GM13977 (cell line): ENCODE data around the gene THAP9.
"Not testable (repeated sequence)": the region's sequence is repeated elsewhere in the genome, so short reads cannot be mapped to it uniquely, and the experiment has no call there.

Experiments used
- DNase-seq: peaks from one replicate; pipeline ENCODE4 v3.0.0; 2012; ENCODE audit warnings: low spot score
- in situ Hi-C: fragments of 300-500 bp; cut with MboI; formaldehyde crosslinking; loops from one replicate; pipeline ENCODE4 v1.12.0; 2022; ENCODE audit warnings: low sequenced_read_pairs, low pct_unique_long_range_greater_than_20kb, mixed read lengths, inconsistent platforms; ENCODE audit not compliant: unreplicated experiment
- TF ChIP-seq, protein P1 (sequence below): IDR thresholded peaks from 2 replicates; pipeline ENCODE4 v1.5.1; 2012; ENCODE audit warnings: mild to moderate bottlenecking, control low read depth; ENCODE audit not compliant: insufficient read depth; ENCODE audit errors: extremely low read depth, missing control alignments

Gene THAP9

DNA sequence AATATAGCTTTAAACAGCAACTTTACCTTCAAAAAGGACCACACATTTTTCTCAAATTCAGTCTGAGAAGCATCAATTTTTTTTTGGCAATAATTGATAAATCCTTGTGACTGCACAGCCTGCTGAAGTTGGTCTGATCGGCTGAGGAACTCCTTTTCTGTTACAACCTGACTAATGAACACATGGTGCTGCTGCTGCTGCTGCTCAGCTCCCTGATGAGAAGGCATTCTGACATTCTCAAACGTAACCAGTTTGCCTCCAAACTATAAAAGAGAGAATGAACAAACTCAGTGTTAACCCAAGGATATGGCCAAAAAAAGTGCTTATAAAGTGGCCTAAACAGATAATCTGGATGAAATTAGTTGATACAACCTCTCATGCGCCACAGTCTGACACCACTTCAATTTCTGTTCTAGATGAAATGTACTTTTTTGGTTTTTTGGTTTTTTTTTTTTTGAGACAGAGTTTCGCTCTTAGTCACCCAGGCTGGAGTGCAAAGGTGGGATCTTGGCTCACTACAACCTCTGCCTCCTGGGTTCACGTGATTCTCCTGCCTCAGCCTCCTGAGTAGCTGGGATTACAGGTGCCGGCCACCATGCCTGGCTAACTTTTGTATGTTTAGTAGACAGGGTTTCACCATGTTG is 36.1 kb upstream of the THAP9 start:
- TF ChIP-seq, protein P1, sequence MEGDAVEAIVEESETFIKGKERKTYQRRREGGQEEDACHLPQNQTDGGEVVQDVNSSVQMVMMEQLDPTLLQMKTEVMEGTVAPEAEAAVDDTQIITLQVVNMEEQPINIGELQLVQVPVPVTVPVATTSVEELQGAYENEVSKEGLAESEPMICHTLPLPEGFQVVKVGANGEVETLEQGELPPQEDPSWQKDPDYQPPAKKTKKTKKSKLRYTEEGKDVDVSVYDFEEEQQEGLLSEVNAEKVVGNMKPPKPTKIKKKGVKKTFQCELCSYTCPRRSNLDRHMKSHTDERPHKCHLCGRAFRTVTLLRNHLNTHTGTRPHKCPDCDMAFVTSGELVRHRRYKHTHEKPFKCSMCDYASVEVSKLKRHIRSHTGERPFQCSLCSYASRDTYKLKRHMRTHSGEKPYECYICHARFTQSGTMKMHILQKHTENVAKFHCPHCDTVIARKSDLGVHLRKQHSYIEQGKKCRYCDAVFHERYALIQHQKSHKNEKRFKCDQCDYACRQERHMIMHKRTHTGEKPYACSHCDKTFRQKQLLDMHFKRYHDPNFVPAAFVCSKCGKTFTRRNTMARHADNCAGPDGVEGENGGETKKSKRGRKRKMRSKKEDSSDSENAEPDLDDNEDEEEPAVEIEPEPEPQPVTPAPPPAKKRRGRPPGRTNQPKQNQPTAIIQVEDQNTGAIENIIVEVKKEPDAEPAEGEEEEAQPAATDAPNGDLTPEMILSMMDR, result no peak
- in situ Hi-C loops, result no loop called here
- no peak for DNase-seq

DNA sequence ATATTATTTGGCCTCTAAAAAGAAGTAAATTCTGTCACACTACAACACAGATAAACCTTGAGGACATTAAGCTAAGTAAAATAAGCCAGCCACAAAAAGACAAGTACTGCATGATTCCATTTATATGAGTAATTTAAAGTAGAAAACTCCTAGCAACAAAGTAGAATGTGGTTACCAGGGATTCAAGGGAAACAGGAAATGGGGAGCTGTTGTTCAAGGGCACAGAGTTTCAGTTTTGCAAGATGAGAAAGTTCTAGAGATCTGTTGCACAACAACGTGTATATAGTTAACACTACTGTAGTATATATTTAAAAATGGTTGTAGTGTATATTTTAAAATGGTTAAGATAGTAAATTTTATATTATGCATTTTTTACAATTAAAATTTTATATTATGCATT is 34.9 kb upstream of the THAP9 start:
- no peak for DNase-seq
- in situ Hi-C loops, result no loop called here
- TF ChIP-seq, protein P1, result no peak

DNA sequence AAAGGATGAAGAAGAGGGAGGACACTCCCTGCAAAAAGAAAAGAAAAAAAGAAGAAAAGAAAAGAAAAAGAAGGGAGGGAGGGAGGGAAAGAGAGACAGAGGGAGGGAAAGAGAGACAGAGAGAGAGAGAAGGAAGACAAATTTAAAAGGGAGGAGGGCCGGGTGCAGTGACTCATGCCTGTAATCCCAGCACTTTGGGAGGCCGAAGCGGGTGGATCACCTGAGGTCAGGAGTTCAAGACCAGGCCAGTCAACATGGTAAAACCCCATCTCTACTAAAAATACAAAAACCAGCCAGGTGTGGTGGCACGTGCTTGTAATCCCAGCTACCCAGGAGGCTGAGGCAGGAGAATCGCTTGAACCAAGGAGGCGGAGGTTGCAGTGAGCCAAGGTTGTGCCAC is 34.5 kb upstream of the THAP9 start:
- in situ Hi-C loops, DNase-seq: not testable (repeated sequence)

DNA sequence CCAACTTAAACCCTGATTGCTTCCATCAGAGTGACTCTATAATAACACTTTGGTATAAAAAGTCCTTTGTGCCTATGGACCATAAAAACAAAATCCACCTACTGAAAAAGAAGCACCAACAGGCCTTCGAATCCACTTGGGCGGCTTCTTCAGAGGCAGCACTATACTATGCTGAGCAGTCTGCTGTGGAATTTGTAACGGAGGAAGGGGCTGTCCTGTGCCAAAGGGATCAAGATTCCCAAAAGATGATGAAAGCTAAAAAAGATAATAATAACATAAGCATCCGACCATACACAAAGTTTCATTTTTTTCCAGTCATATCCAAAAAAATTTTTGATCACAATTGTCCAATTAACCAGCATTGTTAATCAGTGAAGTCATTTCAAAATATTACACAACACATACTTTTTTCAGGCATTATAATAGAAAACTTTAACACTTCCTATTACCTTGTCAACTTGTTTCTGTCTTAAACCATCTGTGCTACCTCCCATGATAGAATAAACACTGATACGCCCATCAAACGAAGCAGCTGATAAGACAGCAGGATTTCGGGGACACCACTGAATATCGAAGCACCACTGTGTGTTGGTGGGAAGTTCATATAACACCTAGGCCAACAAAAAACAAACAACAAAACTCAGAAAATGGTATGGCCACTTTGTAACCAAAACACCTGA is 33.7 kb upstream of the THAP9 start:
- TF ChIP-seq, protein P1, result no peak
- no peak for DNase-seq
- in situ Hi-C loops, result no loop called here

DNA sequence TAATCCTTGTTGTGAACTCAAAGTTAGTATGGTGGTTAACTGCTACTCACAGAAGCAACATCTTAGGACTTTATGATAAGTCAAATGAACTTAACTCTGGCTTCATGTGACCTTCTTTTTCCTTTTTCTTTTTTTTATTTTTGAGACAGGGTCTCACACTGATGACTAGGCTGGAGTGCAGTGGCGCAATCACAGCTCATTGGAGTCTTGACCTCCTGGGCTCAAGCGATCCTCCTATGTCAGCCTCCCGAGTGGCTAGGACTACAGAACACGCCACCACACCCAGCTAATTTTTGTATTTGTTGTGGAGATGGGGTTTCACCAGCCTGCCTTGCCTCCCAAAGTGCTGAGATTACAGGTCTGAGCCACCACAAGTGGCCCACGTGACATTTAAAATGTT is 32.0 kb upstream of the THAP9 start:
- TF ChIP-seq, protein P1, result no peak
- DNase-seq, result no peak
- in situ Hi-C loops, result no loop called here

DNA sequence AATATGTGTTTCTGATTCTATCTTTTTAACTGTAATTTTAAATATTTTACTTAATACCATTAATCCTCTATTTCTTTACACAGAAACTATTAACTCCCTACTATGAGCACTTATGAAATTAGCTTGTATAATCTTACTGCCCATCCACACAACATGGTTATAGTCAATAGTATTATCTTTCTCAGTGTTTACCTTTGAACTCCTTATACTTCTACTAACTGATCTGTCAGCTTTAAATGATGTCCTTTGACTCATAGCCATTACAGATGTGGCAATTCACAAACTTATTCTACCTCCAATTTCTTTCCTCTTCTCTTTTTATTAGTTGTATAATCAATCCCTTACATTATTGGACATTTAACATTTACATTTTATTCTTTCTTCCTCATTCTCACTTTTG is 15.1 kb upstream of the THAP9 start:
- DNase-seq, result no peak
- in situ Hi-C loops, result loop anchor here (25.0 kb wide), 1 partner anchor 377 kb away; no protein-coding TSS in a partner anchor
- TF ChIP-seq, protein P1, result no peak
